ENCODE measurements around the gene CD14.
"Not testable (repeated sequence)": the region's sequence is repeated elsewhere in the genome, so short reads cannot be mapped to it uniquely, and the experiment has no call there.

CD14 gene

DNA sequence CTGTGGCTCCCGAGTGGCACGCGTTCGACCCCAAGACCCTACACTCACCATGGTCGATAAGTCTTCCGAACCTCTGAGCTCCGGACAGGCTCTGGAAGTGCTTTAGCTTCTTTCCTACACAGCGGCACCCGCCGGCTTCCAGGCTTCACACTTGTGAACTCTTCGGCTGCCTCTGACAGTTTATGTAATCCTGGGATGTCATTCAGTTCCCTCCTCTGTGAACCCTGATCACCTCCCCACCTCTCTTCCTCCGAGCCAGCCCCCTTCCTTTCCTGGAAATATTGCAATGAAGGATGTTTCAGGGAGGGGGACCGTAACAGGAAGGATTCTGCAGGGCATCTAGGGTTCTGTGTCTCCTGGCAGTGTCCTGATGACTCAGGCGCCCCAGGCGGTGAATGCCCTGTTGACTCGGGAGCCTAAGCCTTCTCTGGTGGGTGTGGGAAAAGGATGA is at the start of gene CD14:
Gene CD14, minus strand, starts transcription at position 155 of the 451 bp plus-strand sequence. Its CDS starts 104 bp downstream, at position 51.
- DNase-seq = no peak

DNA sequence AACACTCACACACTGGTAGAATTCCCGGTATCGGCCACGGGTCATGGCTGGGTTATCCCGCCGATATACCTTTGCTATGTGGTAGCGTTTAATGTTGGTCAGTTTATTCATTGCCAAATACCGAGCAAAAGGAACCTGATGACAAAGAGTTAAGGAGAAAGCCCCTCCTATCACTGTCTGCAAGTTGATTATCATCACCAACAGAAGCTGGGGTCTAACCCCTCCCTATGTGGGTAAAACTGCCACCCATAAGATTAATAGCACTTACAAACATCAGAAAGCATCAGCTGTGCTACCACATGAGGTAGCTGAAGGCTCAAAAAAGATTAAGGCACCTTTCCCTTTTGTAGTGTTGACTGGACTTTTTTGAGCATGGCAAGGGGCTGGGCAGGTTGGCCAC is 46.0 kb upstream of the CD14 start:
- no peak for DNase-seq

DNA sequence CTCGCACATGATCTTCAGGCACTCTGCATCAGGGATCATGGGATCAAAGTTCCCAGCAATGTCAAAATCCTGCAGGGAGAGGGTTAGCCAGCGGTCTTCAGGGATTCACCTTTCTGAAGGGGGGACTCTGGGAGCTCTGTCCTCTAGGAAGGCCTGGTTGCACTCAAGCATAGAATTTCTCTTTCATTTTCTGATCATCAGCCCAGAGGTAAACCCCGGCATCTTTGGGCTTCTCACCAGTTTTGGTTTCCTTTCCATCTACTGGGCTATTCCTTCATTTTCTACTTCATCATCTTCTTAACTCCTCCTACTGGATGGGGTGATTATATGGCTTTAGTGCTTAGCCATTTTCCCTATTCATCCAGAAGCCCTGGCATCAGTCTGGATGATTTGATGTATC is 45.0 kb upstream of the CD14 start:
- no peak for DNase-seq

- DNase-seq = no peak
Observed at GRCh38 chr5:140674629-140675028, 41.7 kb upstream of the CD14 start.

DNA sequence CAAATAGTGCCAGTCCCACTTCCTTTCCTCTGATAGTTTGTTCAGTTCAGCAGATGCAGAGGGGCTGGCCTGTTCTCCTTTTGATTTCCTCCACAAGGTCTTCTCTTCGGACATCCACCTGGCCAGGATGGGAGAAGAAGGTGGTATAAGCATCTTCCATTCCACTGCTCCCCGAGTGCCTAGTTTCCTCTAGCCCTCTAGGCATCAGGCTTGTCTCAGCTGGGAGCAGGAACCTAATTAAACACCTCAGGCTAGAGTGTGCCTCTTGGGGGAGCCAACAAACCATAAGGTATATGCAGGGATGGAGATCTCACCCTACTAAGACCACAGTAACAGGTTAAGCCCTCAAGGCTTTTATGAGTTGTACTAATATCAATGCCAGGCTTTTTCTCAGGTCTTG is 41.2 kb upstream of the CD14 start:
- no peak for DNase-seq

- no peak for DNase-seq
Observed at GRCh38 chr5:140673187-140673976, 40.4 kb upstream of the CD14 start, which contains the start of gene DND1. TSS of gene DND1 (minus strand) at chr5:140673576. CDS start at chr5:140673542, 34 bp downstream.

- DNase-seq = no peak
Observed at GRCh38 chr5:140672455-140673186, 39.6 kb upstream of the CD14 start.

DNA sequence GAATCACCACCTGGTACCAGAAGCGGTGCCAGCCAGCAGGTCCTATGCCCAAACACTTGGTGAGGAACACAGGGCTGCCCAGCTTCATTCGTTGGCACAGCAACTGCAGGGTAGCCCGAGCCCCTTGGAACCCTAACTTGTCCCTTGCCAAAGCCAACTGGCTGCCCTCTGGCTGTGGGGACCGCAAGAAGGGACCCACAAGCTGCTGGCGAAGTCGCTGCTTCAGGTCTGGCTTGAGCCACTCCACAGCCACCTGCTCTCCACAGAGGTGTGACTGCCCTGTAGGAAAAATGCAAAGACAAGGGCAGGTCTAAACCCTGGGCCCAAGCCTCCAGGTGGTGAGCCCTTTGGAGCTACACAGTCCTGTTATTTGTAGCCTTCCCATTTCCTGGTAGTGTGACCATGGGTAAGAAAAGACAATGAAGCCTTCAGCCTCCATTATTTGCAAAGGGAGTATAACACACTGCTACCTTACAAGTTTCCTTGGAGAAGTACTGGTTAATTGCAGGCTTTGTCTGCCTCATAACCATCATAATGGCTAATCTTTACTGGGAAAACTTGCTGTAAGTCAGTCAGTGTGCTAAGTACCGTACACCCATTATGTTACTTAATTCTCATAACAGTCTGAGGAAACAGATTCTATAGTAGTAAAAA is 38.6 kb upstream of the CD14 start:
- DNase-seq = no peak

DNA sequence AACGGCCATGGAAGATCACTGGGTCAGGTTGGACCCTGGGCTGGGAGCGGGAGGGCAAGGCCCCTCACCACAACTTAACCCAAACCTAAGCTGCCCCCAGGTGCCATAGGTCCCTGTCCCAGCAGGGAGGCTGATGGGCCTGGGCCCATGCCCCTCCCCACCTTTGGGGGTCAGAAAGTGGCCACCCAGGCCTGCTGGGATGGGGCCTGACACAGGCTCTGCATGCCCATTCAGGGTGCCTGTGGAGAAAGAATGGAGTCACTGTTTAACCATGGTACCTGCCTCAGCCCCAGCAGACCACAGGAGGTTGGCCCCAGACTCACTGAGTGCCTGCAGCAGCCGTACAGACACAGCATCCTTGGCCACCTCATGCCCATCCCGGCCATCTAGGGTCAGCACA is 38.1 kb upstream of the CD14 start:
- DNase-seq = not testable (repeated sequence)

GRCh38 chr5:140664359-140665119 is 31.6 kb upstream of the CD14 start, which contains the start of gene WDR55:
TSS of gene WDR55 (plus strand) at chr5:140664904. CDS start at chr5:140664913, 9 bp downstream.
- peak; percentile 86 for DNase-seq

- no peak for DNase-seq
Observed at GRCh38 chr5:140664030-140664358, 31.0 kb upstream of the CD14 start.

DNA sequence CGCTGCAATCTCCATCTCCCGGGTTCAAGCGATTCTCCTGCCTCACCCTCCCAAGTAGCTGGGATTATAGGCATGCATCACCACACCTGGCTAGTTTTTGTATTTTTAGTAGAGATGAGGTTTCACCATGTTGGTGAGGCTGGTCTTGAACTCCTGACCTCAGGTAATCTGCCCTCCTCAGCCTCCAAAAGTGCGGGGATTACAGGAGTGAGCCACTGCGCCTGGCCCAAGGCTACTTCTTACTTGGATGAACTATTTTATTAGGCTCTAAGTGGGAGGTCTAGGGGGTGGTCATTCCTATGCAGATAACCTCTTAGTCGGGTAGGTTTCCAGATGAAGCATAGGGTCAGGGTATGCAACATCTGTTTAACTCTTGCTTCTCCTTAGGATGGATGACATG is 27.4 kb upstream of the CD14 start:
- DNase-seq = not testable (repeated sequence)

GRCh38 chr5:140658870-140659269 is 25.9 kb upstream of the CD14 start:
- no peak for DNase-seq

DNA sequence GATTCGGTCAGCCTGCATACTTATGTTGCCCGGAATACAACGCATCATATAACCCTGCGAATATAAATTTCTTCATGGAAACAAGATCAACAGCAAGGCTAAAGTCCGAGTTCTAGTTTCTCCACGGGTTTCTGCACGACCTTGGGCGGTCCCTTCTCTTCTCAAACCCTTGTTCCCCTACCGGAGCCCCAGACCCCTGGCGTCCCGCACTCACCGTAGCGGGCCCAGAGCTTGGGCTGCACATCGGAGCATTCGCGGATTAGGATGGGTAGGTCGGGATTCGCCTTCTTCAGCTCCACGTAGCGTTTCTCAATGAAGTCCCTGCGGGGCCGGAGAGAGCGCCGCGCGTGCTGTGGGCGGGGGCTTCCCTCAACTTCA is 14.1 kb upstream of the CD14 start:
- DNase-seq = no peak

DNA sequence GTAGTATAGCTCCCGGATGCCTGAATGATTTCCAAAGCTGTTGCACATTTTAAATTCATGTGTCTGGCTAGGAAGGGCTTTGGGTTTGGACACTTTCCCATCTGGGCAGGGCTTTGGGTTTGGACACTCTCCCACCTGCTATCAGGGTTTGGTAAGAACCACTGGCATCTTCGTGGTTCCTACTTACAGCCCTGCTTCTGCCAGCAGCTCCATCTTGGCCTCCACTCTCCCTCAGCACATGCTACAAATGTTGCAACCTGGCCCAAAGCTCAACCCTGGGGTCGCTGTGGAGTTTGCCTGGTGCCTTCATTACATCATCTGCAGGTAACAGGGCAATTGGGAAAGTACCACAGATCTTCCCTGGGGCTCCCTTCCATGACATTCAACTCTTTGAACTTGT is 9.7 kb upstream of the CD14 start:
- DNase-seq = no peak

GRCh38 chr5:140641716-140642115 is 8.7 kb upstream of the CD14 start:
- DNase-seq = no peak

DNA sequence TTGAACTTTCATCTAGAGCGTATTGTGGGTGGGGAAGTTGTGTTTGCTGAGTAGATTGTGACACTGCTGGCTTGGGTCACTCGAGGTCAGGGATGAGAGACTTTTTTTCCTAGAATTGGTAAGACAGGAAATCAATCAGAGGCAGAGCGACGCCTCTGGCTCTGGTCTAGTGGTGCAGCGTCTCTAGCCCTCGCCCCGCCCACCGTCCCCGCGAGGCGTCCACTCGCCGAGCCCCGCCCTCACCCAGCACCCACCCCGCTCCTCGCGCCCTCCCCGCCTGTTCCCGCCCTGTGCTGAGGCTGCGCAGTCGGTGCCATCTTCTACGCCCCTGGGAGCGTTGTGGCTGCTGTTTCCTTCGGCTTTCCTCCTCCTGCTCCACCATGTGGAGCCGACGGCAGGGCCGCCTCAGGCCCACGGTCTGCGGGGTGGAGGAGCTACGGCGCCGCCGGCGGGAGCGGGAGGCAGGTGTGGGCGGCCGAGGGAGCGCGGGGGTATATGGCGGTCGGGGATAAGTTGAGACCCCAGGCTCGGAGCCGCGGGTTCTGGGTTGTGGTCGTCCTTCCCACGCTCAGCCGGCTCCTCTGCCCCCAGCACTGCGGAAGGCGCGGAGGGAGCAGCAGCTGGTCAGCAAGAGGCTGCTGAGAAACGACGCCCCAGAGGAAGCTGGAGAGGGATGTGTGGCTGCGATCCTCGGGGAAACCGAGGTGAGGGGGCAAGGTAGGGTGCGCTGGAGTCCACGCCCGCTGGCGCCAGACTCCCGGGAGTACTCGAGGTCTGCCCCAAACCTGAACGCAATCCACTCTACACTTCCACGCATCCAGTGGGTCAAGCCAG is 6.4 kb upstream of the CD14 start, which contains the start of gene TMCO6:
Gene TMCO6, plus strand, starts transcription at position 304 of the 834 bp plus-strand sequence. Its CDS starts 77 bp downstream, at position 381.
- peak; percentile 92 for DNase-seq

- not testable (repeated sequence) for DNase-seq
Observed at GRCh38 chr5:140638898-140639147, 5.8 kb upstream of the CD14 start.

- no peak for DNase-seq
Observed at GRCh38 chr5:140637371-140638100, 4.6 kb upstream of the CD14 start.

GRCh38 chr5:140635291-140636257 is 2.6 kb upstream of the CD14 start:
- DNase-seq = no peak

Data from SIG-M5 (cell line).